C4-2B (cell line): ENCODE results near the gene GNB3.

ENCODE experiments used
- CTCF ChIP-seq: fragments of 450-650 bp; conservative IDR thresholded peaks from 2 replicates; pipeline ENCODE4 v1.5.1; 2017; ENCODE audit warnings: mild to moderate bottlenecking
- ZFX ChIP-seq: fragments of 450-650 bp; IDR thresholded peaks from 2 replicates; pipeline ENCODE4 v1.6.1; 2017

DNA sequence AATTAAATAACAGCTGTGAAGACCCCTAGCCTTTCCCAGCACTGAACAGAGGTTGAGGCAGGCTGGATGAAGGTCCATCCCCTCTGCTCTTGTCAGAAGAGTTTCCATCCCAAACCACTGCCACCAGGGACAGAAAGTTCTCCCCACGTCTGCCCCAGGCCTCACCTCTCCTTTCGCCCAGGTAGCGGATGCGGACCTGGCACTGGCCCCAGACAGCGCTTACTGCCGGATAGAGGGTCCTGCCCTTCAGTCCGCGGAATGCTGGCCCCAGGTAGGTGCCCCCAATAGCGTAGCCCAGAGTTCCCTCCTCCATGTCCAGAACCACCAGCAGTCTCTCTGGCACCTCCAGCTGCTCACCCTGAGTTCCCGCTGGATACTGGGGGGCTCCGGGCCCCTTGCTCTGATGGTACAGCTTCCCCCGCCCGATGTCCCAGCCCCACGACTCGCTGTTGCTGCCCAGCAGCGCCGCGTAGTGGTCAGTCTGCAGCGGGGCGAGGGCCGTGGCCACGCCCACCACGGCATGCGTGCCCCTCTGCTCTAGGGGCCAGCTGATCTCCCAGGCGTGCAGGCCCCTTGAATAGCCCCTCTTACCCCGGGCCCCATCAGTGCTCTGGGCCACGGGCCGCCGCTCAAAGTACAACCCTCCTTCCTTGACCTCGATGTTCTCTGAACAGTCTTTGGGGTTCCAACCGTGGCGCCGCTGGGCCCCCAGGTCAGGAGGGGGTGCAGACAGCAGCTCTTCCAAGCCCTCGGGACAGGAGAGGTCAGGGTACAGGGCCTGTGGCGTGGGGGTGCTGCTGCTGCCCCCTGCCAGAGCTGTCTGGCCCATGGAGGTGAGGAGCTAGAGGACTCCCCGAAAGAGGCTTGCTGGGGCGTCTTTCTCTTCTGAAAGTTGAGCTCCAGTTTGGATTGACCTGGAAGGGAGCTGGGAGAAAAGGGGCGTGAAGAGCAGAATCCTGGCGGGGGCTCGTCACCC is 31.6 kb downstream of the GNB3 start:
- TF ChIP-seq CTCF: peak; percentile 100
- no peak for TF ChIP-seq ZFX
